ENCODE measurements around the gene DRC7. TPM values are rescaled to one million over a fixed set of nuclear protein-coding genes. Genes with fewer than 3 reads are reported as not detected.
A peak's percentile ranks its signal among the peaks of the same experiment; 100 is the strongest.
"Not testable (repeated sequence)": the region's sequence is repeated elsewhere in the genome, so short reads cannot be mapped to it uniquely, and the experiment has no call there.

The DRC7 gene
- total RNA-seq, 1 donor from 2014 or later = not detected

DNA sequence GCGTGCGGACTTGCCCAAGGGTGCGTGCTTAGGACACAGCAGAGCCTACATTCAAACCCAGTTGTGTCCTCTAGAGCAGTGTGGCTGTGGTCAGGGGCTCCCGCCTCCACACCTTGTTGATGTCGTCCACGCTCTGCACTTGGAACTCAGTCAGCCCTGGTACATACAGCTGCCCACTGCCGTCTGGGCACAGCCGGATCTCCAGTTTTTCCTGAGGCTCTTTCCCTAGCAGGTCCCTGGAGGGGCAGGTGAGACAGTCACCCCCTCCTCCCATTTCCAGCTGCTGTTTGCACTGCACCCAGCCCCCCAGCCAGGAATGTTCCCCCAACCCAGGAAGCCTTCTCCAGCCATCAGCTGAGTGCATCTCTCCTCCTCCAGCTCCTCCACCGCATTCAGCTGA is 66.7 kb downstream of the DRC7 start:
- no peak for DNase-seq (ENCODE audit: low read depth)

GRCh38 chr16:57761957-57762356 is 67.4 kb downstream of the DRC7 start:
- no peak for DNase-seq (ENCODE audit: low read depth)

- no peak for DNase-seq (ENCODE audit: low read depth)
Measured at GRCh38 chr16:57762365-57763040, 67.9 kb downstream of the DRC7 start.

DNA sequence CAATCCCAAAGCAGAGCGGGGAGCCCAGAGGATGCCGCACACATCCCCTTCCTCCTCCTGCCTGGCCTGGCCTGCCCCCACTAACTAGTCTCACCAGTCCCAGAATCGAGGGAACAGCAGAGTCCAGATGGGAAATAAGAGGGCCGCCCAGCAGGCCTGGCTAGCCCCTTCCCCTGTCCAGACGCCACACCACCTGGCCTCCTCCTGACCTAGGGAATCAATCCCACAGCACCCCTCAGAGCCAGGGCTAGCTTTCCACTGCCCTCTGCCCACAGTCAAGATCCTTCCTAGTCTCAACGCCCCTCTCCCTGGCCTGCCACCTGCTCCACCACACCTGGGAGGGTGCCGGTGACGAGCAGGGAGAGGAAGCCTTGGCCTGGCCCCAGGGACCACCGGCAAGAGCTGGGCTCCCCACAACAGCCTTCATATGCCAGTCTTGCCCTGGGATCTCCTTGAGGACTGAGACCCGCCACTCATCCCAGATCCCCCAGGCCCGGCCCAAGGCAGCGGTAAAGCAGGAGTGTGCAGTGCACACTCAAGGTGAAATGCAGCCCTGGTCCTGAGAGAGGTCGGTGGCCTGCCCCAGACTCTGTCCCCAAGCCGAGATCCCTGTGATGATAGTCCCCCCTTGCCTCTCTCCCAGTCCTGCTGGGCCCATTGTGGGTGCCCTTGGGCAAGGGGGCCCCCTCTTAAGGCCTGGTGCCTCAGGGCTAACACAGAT is 68.8 kb downstream of the DRC7 start:
- DNase-seq (ENCODE audit: low read depth) = no peak

GRCh38 chr16:57764006-57764340 is 69.4 kb downstream of the DRC7 start:
- no peak for DNase-seq (ENCODE audit: low read depth)

DNA sequence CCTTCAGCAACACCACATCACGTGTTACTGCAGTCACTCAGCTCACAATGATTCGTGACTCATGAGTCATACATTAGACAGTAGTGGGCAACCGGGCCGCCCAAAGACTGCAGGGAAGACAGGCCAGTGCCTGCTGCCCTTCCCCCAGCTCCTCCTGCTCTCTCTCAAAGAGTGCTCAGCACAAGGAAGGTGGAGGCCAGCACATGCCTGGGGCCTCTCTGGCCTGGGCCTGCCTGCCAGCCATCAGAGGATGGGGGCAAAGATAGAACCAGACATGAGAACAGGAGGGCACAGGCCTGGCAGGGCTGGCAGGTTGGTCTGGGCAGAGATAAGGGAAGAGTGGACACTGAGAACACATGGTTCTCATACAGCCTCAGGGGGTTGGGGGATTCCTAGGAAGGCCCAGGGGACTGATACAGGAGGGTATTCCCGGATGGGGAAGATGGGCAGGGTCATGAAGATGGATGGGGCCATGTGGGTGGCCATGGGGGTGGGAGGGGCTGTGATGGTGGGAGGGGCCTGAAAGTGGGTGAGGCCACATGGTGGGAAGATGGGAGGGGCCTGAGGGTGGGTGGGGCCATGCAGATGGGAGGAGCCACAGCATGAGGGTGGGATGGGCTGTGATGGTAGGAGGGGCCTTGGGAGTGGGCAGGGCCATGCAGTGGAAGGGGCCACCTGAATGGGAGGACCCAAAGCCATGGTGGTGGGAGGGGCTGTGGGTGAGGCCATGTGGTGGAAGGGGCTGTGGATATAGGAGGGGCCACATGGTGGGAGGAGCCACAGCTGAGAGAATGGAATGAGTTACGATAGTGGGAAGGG is 69.9 kb downstream of the DRC7 start:
- peak; percentile 92 for DNase-seq (ENCODE audit: low read depth)

DNA sequence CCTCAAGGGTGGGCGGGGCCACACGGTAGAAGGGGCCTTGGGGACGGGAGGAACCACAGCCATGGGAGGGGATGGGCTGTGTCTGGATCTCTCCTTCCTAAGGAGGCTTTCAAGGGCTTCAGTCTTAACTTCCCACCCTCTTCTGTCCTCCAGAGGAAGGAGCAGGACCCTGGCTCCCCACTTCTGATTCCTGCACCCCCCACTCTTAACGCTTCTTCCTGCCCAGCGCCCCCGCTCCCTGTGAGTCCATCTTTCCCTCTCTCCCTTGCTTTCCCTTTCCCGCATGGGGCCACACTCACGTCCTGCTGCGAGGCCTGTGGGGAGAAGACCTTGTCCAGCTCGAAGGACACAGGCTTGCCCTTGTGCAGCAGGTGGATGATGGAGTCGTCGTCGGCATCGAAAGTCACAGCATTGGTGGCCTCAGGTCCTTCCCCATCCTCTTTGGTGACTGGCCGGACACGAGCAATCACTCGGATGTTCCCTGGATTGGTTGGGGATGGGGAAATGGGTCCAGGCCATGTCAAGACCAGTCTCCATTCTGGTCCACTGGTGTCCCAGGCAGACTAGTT is 70.6 kb downstream of the DRC7 start:
- no peak for DNase-seq (ENCODE audit: low read depth)

- DNase-seq (ENCODE audit: low read depth) = no peak
Measured at GRCh38 chr16:57766714-57767348, 72.2 kb downstream of the DRC7 start.

- DNase-seq (ENCODE audit: low read depth) = no peak
Measured at GRCh38 chr16:57769541-57770145, 75.0 kb downstream of the DRC7 start.

DNA sequence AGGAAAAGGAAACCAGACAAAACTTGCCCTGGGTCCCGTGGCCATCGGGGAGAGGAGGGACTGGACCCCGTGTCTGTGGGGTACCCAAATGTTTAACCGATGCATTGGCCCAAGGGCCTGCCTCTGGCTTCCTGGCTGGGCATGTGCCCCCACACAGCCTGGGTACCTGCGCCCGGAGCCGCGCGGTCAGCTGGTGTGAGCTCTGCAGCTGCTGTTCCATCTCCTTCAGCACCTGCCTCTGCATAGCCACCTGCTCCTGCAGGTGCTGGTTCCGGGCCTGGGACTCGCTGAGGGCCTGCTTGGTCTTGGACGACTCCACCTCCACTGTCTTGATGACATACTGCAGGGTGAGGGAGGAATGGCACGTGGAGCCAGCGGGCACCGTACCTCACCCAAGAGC is 75.8 kb downstream of the DRC7 start:
- DNase-seq (ENCODE audit: low read depth) = no peak

DNA sequence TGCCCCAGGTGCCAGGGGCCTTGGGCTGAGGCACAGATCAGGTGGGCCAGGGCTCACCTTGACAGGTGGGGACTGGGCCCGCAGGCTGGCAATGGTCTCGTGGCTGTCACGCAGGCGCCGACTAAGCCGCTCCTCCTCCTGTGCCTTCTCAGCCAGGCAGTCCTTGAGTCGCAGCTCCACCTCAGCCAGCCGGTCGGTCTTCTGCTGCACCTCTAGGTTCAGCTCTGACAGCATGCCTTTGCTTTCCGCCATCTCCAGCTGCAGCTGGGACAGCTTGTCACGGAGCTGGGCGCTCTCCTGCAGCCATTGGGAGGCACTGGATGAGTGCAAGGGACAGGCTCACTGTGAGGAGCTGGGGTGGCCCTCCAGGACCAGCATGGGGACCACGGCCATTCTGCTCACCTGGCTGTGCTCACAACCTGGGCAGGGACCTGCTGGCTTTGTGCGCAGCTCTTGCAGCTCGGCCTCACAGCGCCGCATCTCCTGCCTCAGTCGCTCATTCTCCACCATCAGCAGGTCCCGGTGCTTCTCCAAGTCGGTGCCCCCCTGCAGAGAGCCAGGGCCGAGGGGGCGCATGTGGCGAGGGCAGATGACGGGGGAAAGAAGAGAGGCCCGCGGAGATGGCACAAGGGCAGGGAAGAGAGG is 76.7 kb downstream of the DRC7 start:
- no peak for DNase-seq (ENCODE audit: low read depth)

- no peak for DNase-seq (ENCODE audit: low read depth)
Measured at GRCh38 chr16:57773019-57773418, 78.4 kb downstream of the DRC7 start.

- DNase-seq (ENCODE audit: low read depth) = no peak
Measured at GRCh38 chr16:57773655-57774295, 79.2 kb downstream of the DRC7 start.

GRCh38 chr16:57774705-57775285 is 80.2 kb downstream of the DRC7 start:
- DNase-seq (ENCODE audit: low read depth) = no peak

DNA sequence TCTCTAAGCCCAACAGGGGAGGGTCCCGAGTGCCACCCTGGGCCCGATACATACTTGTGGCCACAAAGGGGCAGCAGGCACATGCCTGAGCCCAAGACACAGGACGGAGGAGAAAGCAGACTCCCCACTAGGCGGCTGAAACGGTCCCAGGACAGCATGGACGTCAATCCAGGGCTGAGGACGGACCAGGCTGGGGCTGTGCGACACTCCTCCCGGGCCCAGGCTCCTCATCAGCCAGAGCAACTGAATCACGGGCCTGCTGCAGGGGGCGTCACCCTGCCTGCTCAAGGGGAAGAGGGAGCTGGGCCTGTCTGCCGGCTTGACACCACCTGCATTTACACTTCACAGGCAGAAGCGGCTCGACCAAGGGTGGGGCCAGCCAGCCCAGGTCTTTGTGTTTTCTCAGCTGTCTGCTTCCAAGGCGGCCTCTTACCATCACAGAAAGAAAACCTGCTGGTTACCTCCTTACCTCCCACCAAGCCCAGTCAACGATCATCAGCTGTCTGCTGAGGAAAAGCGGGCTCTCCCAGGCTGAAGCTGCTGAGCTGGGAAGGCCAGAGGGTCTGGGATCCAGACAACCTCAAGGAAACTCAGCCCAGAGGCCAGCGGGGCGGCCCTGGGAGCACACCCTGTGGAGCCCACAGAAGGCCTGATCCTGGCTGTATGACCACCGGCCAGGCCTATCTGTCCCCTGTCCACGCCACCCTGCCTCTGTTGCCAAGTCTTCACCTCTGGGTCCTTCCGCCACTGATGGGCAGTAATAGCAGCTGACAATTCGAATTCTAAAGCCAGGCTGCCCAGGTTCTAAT is 81.3 kb downstream of the DRC7 start:
- DNase-seq (ENCODE audit: low read depth) = peak; percentile 51

- no peak for DNase-seq (ENCODE audit: low read depth)
Measured at GRCh38 chr16:57778658-57779057, 84.1 kb downstream of the DRC7 start.

- not testable (repeated sequence) for DNase-seq (ENCODE audit: low read depth)
Measured at GRCh38 chr16:57779836-57780235, 85.2 kb downstream of the DRC7 start.

GRCh38 chr16:57781349-57781740 is 86.7 kb downstream of the DRC7 start:
- peak; percentile 54 for DNase-seq (ENCODE audit: low read depth)

Data from myocyte (in vitro differentiated cells).